Stimulated activated CD8-positive, alpha-beta memory T cell treated with anti-CD3 and anti-CD28 coated beads, Interleukin-12 subunit alpha, Interleukin-12 subunit beta, amount 100 ng/mL, for 4 hours (primary cell): ENCODE data around the gene EAF1.
"Not testable (repeated sequence)": the region's sequence is repeated elsewhere in the genome, so short reads cannot be mapped to it uniquely, and the experiment has no call there.

Source experiments
- DNase-seq: peaks from one replicate; pipeline ENCODE4 v3.0.0-alpha.2; 2020; ENCODE audit warnings: low read depth

Gene EAF1

DNA sequence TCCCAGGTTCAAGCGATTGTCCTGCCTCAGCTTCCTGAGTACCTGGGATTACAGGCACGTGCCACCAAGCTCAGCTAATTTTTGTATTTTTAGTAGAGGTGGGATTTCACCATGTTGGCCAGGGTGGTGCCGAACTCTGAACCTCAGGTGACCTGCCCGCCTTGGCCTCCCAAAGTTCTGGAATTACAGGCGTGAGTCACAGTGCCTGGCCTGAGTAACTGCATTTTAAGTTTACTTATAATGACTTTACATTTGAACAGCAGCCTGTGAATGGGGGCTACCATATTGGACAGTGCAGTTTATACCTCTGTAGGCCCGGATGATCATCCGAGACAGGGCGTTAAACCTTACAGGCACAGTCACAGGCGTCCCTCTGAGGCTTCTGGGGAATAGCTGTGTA lies 24.8 kb downstream of the EAF1 start:
- no peak for DNase-seq

DNA sequence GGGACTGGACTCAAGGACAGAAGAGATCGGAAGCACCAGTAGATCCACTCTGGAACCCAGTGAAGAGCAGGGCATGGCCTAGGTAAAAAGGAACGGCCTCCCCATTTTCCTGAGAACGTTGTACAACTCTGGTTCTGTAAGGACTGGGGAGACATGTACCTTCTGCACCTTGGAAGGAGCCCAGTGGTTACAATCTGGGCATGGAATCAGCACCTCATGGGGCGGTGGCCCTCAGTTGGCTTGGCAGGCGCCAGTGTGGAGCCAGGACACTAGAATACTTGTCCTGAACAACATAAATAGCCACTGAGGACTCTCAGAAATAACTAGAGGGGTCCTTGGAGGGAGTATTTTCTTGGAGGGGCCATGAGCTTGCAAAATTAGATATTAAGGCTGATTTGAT lies 25.6 kb downstream of the EAF1 start:
- no peak for DNase-seq

DNA sequence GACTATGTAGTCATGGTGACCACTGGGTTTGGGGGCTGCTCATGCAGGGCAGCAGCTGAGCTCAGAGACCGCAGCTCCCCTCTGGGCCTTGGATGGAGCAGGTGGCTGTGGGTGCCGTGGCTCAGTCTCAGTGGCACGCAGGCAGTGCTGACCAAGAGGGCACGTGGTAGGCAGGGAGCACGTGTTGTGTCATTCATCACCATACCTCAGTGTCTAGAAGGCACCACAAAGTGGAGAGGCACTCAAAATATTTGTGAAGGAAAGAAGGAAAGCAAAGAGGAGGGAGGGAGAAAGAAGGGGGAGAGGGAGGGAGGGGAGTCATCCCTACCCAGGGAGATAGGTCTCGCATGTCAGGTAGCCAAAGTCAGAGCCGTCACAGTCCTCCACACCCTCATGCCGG lies 26.1 kb downstream of the EAF1 start:
- no peak for DNase-seq

DNA sequence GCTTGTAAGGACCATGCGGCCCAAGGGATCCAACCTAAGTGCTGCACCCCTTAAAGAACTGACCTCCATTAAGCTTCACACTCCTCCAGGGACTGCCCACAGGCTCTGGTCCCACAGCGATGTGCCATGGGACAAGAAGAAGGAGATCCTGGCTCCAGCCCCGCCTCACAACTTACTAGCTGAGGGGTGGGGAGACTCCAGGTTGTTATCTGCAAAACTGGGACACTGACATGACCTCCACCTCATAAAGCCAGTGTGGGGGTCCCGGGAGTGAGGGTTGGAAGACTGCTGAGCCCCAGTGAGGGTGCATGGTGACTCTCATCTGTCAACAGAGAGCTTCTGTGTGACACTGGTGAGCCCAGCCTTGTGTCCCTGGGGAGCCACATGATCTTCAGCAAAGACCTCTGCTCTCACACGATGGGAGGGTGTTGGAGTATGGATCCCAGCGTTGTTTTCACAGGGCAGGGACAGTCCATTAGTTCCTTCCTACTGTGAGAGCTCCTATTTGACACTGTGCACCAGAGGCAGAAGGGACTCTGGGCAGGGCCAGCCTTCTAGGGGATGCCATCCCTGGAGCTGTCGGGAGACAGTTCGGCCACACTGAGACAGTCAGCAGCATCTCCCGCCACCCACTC lies 26.7 kb downstream of the EAF1 start:
- DNase-seq, result no peak

DNA sequence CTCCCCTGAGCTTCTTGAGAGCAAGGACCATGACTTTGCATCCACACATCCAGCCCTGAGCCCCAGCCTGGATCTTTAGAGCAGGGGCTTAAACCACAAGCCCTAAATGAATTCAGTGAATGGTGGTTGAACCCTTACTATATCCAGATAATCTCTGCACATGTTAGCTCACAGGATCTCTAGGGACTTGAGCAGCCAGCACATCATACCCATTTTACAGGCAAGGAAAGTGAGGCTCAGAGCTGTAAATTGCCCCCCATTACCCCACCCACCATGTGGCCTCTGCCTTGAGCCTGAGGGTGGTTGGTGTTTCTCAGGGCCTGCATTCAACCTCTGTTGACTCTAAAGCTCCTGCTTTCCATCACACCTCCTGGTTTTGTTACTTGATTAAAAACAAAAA lies 27.6 kb downstream of the EAF1 start:
- DNase-seq, result no peak

DNA sequence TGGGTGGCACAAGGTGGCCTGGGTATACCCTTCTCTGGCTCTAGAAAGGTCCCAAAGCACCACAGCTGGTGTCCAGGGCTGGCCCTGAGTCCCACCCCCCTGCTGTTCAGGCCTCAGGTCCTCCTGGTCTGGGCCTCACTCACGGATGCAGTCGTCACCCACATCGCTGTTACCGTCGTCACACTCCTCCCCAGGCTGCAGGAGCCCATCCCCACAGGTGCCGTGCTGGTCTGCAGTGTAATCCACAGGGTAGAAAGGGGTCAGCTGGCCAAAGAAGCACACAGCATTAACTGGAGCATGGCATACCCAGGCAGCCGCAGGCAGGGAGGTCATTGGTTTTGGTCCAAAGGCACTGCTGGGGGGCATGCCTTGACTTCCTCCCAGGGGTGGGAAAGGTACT lies 28.4 kb downstream of the EAF1 start:
- no peak for DNase-seq

DNA sequence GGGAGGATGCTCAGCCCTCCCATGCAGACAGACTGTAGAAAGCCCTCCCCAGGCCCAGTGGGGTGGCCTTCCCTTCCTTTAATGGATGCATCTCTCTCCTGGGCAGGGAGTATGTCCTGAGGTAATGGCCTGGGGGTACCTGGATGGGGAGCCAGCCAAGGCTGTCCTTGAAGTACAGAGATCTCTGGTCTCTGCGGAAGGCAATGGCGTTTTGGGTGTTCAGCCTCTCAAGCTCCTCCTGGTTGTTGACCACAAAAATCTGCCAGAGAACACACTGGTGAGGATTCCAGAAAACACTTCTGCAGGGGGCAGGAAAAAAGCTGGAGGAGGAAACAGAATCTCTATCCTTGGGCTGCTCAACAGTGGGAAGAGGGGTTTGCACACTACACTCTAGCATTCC lies 28.9 kb downstream of the EAF1 start:
- DNase-seq, result no peak

DNA sequence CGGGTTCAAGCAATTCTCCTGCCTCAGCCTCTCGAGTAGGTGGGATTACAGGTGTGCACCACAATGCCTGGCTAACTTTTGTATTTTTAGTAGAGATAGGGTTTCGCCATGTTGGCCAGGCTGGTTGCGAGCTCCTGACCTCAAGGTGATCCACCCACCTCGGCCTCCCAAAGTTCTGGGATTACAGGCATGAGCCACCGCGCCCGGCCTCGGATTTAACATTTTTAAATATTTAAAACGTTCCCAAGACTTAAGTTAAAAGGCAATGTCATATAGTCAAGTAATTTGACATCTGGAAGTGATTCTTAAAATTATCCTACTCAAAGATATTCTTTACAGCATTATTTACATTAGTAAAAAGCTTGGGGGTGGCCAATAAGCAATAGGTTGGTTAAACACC lies 29.5 kb downstream of the EAF1 start:
- DNase-seq, result not testable (repeated sequence)

DNA sequence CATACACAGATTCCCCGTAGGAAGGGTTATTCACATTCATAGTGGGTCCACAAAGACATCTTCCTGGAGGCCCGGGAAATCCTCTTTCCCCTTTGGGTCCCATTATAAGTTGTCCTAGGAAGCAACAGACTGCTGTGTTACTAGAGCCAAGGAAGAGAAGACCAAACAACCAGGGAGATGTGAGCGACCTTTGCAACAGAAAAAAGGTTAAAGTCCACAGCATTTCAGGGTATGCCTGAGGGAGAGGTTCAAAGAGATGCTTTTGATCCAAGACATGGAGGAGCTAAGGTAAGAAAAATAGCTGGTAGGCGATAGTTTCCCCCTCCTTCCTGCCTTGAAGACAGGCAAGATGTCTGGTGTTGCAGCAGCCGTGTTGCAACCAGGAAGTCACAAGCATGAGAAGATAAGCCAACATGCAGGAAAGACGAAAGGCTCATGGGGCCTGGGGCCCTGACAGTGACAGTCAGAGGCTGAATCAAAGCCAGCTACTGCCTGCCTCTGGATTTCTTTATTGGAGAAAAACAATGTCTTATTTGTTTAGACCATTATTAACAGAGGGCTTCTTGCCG lies 30.9 kb downstream of the EAF1 start:
- no peak for DNase-seq

DNA sequence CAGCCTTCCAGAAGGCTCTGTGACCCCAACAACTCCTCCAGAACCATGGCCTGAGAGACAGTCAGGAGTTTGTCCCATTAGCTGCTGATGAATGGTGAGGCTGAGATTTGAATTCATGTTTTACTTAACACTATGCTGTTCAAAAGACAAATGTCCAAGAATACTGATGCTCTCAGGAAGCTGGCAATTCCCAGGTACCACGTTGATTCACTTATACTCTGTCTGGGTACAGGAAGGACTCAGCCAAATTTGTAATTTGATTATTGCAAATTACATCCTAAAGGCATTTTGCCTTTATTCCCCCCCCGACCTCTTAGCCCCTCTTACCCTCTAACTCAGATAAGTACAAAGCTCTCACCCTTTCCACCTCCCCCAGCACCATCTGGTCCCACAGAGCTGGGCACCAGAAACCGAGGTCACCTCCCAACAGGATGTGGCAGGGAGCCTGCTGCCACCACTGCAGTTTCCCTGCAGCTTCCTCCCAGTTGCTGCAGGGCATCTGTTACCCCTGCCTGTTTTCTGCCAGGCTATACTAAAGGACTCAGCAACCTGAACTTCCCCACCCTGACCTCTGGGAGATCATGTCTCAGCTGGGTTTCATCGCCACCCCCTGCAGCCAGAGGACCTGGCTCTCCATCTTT lies 33.6 kb downstream of the EAF1 start:
- DNase-seq, result no peak

DNA sequence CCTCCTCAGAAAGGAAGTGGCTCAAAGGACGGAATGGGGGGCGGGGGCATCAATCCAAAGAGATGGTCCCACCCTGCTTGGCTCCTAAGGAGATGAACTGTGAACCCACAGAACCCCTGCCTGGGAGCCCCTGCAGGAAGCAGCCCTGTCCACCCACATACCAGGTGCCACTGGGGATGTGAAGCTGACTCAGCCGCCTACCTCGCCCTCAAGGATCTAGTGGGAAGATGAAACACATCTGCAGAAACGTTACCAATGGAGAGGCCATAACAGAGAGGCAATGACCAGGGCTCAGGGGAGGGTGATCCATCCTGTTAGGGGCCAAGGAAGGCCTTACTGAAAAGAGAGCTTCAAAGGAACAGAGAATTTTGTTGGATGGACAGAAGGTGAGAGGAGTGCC lies 35.1 kb downstream of the EAF1 start:
- no peak for DNase-seq

DNA sequence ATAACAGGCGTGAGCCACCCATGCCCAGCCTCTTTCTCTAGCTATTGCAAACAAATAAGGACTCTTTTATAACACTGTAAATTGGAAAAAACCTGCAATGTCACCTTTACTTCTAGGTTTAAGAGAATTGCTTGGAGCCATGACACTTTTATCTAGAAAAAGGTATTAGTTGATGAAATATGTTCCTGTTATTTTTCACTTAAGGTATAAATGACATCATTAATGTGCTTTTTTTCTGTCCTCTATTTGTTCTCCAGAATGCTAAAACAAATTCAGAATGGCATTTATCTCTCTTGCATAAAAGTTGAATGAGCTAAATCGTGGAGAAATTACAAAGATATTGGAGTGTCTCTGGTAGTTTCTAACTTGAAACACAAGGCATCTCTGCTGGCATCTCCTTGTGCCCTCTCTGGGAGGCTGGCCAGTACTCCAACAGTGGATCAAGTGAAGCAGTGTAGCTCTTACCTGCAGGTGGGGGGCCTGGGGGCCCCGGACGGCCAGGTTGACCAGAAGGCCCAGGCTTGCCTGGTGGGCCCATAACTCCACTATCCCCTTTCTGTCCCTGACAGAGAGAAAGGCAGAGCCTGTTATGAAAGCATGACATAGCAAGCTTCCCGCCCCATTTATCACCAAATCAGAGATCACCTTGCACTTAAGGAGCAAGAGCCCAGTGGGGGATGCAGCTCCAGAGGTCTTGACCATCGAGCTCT lies 38.6 kb downstream of the EAF1 start:
- DNase-seq, result no peak

DNA sequence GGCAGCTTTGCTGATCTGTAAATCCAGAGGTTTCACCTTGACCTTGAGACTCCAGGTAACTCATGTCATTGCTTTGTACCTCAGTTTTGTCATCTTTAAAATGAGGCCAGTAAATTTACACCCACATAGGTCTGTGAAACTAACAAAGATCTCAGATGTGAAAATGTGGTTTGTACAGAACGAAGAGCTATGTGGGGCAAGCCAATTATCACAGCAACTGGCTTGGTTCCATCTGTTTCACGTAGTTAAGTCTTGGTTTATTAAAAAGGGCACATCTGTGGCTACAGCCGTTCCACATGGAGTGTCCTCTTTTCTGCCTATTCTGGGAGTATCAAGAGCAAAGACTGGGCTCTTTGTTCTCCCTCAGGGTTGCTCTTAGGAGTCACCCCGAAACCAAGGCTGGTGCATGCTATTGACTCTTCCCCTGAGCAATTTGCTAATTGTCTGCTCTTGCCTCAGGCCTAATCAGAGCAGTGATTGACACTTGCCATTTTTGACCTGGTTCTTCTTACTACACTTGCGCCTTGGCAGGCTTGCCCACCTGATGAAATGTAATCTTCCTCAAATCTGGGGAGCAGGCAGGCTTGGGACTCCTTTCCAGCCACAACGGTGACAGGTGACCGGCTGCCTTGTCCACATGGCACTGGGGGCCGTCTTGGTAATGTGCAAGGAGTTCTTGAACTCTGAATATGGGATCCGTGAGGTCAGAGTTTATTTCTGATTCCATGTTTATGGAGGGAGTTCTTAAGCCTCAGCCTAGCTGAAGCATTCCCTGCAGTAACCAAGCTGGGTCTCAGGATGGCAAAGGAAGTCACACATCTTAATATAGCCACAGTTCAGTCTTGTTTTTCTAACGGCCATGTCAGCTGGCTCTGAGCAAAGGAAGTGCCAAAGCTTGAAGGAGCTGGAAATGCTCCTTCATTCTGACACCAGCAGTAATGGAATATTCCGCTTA lies 40.1 kb downstream of the EAF1 start:
- DNase-seq, result no peak

DNA sequence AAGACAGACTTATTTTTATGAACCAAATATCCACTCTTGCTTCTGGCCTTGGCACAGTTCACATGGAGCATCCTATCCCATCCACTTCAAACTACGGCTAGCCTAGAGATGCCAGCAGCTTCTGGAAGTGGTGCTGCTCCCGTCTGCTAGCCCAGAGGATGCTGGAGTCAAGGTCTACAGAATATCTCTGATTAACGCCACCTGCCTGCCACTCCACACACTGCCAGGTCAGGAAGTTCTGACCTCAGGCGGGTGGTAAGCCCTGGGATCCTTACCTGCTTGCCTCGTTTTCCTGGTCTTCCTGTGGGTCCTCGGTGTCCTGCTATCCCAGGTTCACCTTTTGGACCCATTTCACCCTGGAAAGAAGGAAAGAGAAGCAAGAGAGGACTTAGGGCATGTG lies 42.9 kb downstream of the EAF1 start:
- no peak for DNase-seq

DNA sequence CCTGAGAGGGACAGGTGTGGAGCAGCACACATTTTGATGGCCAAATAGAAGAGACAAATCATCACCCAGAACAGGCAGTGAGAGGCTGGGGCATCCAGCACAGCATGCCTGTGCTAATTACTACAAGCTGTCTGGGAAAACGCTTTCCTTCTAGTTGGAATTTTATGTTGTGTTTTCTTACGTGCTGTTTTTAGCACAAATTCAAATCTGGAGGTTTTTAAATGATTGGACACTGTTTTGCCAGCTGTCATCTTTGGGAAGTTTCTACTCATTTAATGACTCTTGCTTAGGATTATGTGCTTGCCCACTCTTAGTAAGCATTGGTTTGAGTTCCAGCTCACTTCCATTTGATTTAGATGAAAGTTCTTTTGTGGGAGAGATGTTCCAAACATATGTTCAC lies 43.5 kb downstream of the EAF1 start:
- no peak for DNase-seq

DNA sequence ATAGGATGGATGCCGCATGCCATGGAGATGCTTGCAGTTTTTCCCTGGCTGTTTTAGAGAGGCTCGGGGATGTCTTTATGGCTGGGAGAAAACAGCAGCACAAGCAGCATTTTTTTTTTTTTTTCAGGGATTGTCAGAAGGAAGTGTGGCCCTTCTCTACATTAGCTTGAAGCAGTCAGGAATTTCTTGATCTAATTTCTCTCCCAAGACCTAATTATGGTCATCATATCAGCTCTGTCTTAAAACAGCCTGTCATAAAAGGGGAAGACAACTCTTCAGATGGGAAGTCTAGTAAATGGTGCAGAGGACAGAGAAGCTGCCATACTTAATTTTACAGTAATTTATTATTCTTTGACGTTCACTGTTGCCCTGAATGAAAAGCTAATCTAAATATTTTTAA lies 44.5 kb downstream of the EAF1 start:
- no peak for DNase-seq

DNA sequence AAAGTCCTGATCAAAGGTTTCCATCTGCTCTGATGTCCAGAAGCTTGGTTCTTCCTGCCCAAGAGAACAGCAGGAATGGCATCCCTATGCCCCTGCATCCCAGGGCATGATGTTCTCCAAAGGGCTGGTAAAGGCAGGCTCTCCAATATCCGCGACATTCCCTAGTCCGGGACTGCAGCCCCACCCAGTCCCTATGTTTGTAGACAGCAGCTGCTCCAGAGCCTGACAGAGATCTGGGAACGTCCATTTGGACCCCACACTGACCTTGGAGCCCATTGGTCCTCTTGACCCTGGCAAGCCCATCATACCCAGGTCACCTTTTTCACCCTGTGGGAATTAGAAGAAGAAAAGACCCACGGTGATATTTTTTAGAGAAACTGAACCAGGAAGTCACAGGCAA lies 47.8 kb downstream of the EAF1 start:
- no peak for DNase-seq

DNA sequence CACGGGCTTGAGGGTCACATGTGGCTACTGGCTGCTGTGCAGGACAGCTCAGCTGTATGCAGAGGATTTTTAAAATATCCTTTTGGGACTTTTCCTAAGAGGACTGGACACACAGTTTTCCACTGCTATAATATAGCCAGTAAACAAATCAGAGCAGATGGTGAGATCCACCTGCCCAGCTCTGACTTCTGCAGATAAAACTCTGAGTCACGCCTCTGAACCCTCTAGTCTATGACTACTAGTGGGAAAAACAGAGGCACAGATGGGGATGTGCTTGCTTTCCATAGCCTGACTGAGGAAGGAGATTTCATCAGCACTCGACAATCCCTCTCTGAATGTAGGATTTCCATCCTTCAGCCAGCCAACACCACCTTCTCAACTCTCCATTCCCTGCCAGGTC lies 49.0 kb downstream of the EAF1 start:
- DNase-seq, result no peak

DNA sequence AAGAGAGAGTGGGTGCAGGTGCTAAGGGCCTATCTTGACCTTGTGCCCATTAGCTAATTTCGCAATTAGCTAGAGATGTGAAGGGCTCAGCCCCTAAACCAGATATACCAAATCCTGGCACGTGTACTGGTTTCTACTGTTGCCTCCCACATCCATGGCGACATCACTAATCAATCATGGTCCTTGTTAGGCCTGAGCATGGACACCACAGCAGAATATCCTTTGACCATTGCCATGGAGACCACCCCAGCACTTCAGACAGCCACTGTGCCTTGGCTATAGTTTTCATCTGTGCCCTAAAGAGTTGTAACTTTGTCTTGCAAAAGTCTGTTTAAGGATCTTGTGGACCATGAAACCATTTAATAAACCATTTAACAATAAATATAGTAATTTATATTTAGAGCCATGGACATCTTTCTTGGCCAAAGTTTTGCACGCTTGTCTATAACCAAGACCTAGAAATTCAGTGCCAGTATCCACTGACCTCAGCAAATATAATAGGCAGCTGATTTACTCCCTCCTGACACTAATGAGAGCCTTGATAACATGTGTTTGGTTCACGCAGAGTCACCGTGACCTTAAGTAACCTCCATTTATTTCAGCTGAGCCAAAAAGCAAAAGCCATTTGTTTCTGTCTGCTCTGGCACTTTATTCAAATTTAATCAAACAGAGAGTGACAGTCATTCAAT lies 50.7 kb downstream of the EAF1 start:
- DNase-seq, result no peak

DNA sequence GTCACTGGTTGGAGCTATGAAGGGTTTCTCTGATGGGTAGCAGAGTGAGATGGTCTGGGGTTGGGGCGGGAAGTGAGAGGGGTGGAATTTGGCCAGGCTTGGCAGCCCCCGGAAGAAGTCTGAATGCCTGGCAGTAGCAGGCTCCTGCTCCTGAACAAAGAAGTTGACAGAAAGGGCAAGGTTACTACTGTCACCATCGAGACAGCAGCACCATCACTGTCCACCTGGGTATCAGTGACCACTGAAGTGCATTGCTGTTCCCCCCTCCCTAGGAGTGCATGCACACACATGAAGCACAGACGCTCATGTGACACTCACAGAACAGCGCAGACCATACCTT lies 51.2 kb downstream of the EAF1 start:
- no peak for DNase-seq

DNA sequence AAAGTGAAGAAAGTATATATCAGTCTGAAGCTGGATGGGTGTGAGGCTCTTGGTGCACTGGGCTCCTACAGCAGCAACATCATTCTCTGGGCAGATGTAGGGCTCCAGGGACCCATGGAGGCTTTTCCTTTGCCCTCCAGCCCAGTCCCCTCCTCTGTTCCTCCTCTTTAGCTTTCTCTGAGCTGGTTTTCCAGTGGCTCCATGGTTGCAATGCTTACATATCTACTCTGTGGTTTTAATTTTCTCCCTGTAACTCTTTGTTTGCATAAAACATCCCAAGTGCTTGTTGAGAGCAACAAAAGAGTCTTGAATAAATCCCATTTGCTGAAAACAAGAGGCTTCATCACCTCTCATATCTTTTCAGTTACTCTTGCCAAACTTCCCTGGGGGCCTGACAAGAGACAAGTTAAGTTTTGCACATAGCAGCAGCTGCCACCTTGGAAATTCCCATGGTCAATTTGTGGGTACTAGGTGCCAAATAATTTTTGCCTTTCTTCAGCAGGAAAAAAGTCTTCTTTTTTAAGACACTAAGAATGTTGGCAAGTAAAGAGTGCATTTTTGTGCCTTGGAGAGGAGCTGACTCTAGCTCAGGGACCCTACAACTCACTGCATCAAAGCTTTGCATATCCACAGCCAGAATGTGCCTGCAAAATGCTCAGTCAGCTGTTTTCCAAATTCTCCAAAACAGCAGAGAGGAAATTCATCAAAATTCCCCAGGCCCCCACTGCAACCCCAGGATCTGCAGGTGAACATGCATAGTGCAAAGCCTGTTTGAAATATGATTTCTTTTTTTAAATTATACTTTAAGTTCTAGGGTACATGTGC lies 52.2 kb downstream of the EAF1 start:
- DNase-seq, result no peak
